SIG-M5 (cell line): ENCODE results near the gene ADGRL3.
"Not testable (repeated sequence)": the region's sequence is repeated elsewhere in the genome, so short reads cannot be mapped to it uniquely, and the experiment has no call there.

Experiments
- DNase-seq: peaks from one replicate; lab custom pipeline; 2025; lab: John Stamatoyannopoulos, UW

Gene ADGRL3

DNA sequence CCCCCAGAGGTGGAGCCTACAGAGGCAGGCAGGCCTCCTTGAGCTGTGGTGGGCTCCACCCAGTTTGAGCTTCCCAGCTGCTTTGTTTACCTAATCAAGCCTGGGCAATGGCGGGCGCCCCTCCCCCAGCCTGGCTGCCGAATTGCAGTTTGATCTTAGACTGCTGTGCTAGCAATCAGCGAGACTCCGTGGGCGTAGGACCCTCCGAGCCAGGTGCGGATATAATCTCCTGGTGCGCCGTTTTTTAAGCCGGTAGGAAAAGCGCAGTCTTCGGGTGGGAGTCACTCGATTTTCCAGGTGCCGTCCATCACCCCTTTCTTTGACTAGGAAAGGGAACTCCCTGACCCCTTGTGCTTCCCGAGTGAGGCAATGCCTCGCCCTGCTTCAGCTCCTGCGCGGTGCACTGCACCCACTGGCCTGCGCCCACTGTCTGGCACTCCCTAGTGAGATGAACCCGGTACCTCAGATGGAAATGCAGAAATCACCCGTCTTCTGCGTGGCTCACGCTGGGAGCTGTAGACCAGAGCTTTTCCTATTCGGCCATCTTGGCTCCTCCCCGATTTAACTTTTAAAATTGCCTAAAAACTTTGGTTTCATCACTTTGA, 446.7 kb downstream of the ADGRL3 start:
- not testable (repeated sequence) for DNase-seq

DNA sequence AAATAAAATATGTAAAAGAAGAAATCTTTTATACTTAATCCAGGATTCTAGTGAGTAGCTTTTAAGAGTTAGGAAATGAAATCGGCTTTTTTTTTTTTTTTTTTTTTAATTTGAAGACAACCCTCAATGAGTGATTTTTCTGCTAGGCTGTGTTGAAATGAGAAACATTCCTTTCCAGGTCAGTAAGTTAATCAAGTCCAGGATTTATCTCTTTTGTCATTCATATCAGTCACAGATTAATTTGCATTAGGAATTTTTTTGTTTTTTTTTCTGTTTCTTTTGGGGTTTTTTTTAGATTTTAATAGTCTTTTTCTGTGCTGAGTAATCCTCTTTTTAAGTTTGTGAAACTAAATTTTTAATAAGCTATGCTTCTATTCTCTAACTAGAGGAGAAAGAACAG, 448.1 kb downstream of the ADGRL3 start:
- no peak for DNase-seq

DNA sequence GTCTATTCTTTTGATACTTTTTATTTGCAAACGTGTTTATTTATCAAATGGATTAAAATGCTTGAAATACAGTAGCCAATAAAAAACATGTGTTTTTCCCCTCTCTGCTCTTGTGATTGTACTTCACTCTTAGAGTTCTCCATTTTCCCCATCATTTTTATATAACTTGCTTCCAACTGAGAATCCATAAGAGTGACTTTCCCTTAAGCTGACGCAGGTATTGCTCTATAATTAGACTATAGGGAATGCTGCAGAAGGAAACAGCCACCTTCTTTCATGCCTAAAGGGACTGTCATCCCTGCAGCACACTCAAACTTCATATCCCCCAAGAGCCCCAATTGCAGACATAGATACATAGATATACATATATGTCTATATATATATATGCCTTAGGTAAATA, 456.9 kb downstream of the ADGRL3 start:
- no peak for DNase-seq

DNA sequence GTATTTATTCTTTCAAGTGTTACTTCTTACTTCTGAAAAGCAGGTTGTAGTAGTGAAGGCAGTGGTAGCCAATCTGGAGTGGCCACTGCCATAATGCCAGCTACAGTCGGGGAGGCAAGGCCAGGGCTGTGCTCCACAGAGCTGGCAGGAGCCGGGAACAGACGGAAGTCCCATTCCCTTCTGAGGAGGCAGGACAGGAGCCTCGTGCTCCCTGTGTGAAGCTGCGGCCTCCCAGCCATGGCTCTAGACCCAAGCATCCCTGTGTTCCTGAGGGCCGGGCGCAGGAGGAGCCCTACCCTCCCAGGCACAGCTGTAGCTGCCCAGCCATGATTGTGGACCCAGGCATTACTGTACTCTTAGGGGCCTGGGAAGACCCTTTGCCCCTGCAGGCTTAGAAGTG, 461.8 kb downstream of the ADGRL3 start:
- DNase-seq = no peak

DNA sequence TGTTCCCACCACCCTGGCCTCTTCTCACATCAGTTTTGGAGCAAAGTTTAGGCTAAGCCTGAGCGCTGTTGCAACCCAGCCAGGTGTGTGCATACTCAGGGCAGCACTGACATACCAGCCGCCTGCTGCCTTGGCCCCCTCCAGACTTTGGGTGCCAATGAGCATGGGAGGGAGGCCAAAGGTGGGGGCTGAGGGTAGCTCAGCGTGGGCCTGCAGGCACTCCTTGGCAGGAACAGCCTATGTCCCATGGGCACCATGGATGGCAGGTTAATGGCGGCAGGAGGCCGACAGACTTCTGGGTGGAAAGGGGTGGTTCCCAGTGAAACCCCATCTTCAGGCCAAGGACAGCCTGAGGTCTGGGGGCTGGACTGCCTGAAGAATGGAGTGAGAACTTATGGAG, 462.2 kb downstream of the ADGRL3 start:
- DNase-seq = no peak

DNA sequence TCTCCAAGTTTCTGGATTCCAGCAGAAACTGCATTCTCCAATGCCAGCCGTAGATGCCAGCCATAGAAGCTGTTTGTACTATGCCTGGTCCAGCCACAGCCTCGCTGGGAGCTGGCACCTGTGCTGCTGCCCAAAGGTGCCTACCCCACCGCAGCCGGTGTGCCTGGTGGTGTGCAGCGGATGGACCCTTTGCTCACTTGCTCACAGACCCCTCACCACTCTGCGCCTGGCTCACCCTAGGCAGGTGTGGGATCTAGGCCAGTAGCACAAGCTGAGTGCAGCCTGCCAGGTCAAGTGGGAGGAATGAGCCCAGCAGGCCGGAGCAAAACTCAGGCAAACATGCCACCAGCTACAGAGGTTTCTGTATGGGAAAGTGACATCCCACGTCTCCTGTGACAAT, 463.2 kb downstream of the ADGRL3 start:
- DNase-seq = no peak

DNA sequence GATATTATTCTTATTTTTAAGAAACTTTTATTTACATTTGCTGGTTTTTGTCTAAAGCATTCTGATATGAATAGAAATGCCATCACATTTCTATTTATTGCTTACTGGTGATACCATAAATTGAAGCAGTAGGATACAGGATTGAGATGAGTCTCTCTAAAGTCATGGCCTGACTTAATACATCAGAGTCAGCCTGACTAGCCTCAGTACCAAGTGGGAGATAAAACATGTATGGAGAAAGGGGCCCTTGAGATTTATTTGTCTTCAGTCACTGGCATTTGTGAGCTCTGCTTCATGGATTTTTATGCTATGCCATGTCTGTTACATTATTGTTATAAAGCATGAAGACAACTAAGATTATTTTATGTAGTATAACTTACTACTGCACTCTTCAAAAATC, 465.5 kb downstream of the ADGRL3 start:
- no peak for DNase-seq

DNA sequence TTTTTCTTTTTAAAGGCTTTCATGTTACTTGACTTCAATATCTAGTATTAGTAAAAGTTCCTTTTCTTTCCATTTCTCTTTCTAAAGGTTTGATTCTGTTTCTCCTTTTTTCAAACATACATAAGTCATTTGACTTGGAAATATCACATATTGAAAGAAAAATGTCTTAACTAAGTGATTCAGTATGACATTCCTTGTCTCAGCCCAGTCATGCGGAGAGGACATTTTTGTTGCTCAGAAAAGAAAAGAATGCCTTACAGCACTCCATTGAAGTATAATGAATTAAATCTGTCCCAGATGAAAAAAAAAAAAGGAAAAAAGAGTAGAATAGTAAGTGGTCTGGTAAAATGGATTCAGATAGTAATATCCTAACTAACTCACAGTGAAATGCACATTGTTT, 466.1 kb downstream of the ADGRL3 start:
- no peak for DNase-seq

DNA sequence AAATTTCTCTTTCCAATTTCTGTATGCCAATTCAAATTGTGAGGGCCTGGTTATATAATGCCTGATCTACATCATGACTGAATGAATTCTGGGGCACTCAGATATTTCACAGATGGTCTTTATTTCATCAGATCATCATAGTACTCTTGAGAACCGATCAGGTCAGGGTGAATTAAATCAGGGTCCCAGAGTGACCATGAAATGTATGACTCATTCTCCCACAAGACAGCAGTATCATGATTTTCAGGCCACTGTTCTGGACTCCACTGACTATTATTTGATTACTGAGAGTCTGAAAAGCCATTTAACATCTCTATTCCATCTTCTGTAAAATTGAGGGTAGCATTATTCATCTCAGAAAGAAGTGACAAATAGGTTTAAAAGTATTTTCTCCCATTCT, 471.5 kb downstream of the ADGRL3 start:
- no peak for DNase-seq

DNA sequence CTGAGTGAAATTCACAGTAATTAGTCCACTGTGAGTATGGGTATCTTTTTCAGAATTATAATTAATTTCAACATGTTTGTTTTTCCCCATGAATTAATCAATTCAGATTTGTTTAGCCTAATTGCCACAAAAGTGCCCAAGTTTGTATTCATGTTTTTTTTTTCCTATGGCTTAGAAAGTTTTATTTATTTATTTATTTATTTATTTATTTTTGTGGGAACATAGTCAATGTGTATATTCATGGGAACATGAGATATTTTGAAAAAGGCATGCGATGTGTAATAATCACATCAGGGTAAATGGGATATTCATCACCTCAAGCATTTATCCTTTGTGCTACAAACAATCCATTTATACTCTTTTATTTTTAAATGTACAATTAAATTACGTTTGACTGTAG, 475.3 kb downstream of the ADGRL3 start:
- DNase-seq = no peak

DNA sequence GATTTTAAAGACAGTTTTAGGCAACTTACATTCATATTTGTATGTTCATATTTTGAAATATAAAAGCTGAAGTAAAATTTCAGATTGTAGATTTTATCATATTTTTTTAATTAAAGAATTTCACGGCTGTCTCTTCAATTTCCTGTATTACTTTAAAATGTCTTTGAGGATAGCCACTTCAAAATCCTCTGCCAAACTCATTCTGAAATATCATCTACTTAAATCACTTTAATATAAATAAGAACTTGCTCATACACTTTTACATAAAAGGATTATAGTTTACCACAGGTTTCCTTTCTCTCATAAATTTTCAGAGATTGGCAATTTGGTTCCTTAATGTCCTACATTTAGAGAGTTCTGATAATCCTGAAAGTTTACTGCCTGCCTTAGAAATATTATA, 478.2 kb downstream of the ADGRL3 start:
- no peak for DNase-seq

DNA sequence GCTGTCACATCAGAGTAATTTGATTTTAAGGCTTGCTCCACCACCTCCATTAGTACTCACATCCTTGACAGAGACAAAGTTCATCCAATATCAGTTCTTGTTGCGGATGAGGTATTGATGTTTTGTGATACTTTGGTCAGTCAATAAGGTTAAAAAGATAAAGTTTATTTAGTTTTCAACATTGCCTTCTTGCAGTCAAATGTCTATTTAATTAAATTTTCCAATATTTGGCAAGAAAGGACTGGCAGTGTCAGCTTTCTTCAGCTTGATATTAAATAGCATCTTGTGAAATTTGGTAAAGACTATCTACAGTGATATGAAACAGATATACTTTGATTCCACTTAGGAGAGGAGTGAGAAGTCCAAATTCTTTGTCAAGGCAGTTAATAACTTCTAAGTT, 493.4 kb downstream of the ADGRL3 start:
- DNase-seq = no peak

DNA sequence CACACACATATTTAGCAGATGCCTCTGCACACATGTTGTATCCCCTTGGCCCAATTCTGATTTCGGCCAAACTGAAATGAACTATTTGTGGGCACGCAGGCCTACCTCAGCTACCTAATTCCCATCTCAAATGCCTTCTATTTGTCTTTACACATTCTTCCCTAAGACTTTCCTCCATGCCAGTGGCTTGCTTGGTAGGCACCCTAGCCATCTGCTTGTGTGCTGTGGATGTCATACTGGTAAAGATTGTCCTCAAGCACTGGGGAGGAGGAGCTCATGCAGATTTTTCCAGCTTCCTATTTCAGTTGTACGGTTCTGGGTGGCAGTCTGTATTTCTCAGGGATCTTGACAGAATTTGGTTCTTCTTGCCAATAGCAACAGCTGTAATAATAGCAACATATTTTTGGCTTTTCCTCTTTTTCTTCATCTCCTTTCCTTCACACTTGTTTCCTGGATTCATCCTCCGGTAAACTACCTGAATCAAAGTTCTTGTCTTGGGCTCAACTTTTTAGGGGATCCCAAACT, 514.3 kb downstream of the ADGRL3 start:
- no peak for DNase-seq

DNA sequence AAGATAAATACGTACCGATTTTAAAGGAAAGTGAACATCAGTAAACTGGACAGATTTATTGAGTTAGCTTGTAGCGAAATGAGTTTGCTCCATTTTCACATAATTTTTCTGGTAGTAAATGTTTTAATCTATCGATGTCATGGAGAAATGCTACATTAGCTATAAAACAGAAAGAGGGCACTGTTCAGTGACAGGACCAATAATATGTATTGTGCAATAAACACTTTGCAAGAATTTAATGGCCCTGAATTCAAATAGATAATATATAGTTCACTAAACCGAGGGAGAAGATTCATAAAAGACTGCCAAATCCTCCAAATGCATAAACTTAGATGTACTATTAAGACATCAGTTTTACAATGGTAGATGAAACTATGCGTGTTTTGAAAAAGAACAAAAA, 516.3 kb downstream of the ADGRL3 start:
- no peak for DNase-seq

DNA sequence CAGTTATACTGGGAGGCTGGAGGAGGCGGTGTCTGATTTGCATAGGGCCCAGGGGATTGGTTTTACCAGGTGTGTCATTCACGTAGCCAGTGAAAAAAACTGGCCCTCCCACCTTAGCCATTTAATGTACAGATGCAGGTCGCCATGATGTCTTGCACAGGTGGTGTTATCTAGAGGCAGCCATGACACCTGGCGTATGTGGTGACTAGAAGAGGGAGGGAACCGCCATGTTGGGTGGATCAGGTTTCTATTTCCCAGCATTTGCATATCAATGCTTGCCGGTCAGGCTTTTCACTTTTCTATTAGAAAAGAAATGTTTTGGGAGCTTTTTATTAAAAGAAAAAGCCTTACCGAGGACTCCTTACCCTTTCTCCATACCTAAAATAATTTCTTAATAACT, 523.4 kb downstream of the ADGRL3 start:
- DNase-seq = no peak

DNA sequence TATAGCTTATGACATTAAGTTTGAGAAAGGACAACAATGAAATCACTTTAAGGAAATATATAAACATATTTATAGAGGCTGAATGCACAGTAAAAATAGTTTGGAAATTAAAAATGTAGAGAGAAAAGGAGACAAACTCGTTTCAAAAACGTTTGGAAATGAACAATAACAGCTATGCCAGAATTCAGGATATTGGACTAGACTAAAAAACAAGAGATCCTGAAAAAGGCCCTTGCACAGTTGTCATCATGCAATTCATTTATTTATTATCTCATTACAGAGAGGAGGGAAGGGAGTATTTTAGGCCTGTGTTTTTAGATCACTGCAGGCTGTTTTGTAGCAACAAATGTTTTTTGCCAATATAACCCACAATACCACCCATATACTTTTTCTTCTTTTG, 527.2 kb downstream of the ADGRL3 start:
- DNase-seq = no peak

DNA sequence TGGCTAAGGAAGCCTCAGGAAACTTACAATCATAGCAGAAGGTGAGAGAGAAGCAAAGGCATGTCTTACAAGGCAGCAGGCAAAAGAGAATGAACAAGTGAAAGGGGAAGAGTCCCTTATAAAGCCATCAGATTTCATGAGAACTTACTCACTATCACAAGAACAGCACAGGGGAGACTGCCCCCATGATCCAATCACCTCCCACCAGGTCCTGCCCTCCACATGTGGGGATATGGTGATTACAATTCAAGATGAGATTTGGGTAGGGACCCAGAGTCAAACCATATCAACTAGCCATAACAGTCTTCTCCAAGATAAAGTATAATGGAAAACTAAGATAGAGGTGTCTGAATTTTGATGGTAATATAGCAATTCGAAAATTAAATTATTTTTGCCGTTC, 534.3 kb downstream of the ADGRL3 start:
- DNase-seq = no peak

DNA sequence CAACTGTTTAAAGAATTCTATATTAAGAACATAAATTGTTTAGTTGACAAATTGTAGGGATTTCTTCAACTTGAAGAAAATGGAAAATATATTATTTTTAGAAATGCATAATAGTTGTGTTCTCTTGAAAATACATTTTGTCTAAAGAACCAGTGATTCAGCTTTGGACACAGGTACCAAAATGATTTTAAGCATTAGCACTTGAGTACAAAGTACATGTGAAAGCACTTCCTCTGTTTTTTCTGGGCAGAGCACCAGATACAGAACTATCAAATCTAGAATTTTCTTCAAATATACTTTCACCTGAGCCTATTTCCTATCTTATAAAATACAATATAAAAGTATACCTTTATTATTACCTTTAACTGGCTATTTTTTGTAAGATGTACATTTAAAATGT, 539.8 kb downstream of the ADGRL3 start:
- no peak for DNase-seq

DNA sequence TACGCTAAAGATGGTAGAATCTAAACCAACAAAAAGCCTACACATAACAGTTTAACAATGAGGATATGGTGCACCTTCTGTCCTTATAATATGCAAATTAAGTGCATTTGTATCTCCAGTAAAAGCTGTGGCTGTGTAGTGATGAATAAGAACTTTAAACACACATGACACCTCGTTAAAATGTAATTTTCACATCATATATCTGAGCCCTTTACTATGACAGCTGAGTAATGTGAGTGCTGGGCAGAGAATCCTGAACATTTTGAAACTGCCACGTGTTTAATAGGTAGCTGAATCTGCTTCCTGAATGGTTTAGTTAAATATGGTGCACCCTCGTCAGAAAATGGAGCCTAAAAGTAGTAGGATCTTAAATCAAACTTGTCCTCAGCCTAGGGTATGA, 540.8 kb downstream of the ADGRL3 start:
- DNase-seq = no peak

DNA sequence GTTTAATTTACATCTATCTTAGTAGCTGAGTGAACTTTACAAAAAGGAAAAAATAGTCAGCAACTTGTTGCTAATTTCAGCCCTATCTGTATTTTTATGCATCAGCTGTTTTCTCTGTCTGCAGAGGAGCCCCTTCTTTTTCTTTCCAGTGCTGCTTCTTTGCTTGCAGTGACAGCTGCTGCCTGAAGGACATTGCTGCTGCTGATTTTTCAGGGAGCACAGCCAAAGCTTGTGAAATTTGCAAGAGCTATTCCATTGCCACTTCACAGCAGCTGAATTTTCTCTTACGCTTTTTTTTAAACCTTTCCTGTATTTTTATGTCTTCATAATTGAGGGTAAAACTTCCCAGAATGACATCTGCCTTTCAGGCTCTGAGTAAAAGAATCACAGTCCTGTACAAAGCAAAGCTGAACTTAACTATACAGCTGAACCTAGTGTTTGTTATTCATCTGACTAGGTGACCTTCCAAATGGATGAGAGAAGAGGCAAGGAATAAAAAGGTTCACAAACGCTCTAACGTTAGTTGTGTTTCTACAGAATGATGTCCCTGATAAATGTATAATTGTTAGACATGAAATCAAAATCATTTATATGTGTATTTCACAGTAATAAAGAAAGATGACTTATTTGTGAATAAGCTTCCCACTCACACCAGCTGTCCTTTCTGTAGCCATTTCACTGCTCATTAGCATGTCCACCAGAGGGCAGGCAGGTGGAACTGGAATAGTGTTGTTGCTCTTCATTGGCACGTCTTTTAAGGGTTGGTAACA, 541.4 kb downstream of the ADGRL3 start:
- no peak for DNase-seq

DNA sequence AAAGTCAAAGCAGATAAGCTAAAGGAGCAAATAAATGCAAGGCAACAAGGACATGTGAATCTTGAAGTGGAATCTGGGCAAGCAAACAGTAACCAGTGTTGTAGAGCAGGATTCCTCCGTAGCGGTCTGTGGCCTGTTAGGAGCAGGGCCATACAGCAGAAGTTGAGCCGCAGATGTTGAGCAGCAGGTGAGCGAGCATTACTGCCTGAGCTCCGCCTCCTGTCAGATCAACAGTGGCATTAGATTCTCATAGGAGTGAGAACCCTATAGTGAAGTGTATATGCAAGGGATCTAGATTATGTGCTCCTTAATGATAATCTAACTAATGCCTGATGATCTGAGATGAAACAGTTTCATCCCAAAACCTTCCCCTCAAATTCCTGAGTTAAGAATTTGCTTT, 550.7 kb downstream of the ADGRL3 start:
- DNase-seq = no peak

DNA sequence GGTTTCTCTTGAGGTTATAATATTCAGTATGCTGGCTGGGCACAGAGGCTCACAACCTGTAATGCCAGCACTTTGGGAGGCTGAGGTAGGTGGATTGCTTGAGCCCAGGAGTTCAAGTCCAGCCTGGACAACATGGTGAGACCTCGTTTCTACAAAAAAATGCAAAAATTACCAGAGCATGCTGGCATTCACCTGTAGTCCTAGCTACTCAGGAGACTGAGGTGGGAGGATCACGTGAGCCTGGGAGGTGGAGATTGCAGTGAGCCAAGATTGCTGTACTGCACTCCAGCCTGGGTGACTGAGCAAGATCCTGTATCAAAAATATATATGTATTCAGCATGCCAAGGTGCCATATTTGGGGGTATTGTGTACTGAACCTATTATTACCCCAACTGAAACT, 552.5 kb downstream of the ADGRL3 start:
- DNase-seq = no peak

DNA sequence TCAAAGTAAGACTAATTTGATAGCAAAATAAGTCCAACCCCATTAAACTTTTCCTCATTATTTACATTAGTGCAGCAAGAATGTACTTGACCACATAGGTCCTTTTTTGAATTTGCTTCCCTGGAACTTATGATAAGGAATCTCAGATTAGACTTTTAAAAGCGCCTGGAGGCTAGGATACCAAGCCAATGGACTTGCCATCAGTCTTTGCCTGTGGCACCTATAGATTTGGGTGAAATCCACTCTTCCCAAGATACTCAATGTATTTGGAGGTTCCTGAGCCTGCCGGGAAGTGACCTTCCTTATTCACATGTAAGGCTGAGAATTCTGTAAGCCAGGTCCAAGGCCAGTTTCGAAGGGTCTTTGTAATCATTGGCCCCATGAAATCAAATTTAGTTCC, 553.6 kb downstream of the ADGRL3 start:
- no peak for DNase-seq

DNA sequence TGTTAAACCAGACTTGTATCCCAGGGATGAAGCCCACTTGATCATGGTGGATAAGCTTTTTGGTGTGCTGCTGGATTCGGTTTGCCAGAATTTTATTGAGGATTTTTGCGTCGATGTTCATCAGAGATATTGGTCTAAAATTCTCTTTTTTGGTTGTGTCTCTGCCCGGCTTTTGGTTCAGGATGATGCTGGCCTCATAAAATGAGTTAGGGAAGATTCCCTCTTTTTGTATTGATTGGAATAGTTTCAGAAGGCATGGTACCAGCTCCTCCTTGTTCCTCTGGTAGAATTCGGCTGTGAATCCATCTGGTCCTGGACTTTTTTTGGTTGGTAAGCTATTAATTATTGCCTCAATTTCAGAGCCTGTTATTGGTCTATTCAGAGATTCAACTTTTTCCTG, 556.8 kb downstream of the ADGRL3 start:
- DNase-seq = not testable (repeated sequence)
